HG03103 (cell line): Measurements from ENCODE around the gene ULK4.
"Not testable (repeated sequence)": the region's sequence is repeated elsewhere in the genome, so short reads cannot be mapped to it uniquely, and the experiment has no call there.

Source experiments
- ATAC-seq: cut with Tn5 transposase; IDR thresholded peaks from one replicate; pipeline ENCODE4 v1.9.1; 2021; ENCODE audit warnings: low read depth; ENCODE audit not compliant: unreplicated experiment

Gene ULK4

GRCh38 chr3:41404582-41404981 lies 557.3 kb downstream of the ULK4 start:
- ATAC-seq, result no peak

DNA sequence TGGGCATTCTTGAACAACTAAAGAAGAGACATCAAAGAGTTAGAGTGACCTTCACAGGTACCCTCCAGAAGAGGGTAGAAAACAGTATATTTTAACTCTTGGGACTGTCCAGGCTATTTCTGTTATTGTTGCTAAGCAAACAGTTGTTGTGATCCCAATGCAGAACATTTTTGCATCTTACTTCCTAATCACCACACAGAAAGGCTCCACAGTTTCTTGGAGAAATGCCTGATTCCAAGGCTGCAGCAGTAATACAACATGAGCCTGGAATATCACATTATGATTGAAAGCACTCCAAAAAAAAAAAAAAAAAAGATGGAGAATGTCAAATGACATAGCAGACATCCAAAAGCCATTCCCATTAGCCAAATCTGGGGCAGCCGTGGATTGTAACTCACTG lies 567.0 kb downstream of the ULK4 start:
- ATAC-seq, result no peak

DNA sequence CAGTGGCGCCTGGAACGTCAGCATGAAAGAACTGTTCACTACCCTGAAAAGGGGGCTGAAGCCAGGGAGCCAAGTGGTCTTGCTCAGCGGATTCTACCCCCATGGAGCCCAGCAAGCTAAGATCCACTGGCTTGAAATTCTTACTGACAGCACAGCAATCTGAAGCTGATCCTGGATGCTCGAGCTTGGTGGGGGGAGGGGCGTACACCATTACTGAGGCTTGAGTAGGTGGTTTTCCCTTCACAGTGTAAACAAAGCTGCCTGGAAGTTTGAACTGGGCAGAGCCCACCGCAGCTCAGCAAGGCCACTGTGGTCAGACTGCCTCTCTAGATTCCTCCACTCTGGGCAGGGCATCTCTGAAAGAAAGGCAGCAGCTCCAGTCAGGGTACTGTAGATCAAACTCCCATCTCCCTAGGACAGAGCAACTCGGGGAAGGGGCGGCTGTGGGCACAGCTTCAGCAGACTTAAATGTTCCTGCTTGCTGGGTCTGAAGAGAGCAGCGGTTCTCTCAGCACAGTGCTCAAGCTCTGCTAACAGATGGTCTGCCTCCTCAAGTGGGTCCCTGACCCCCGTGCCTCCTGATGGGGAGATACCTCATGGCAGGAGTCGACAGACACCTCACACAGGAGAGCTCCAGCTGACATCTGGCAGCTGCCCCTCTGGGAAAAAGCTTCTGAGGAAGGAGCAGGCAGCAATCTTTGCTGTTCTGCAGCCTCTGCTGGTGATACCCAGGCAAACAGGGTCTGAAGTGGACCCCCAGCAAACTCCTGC lies 591.0 kb downstream of the ULK4 start:
- ATAC-seq, result not testable (repeated sequence)

- ATAC-seq, result no peak
Observed at GRCh38 chr3:41370307-41370706, 591.6 kb downstream of the ULK4 start.

DNA sequence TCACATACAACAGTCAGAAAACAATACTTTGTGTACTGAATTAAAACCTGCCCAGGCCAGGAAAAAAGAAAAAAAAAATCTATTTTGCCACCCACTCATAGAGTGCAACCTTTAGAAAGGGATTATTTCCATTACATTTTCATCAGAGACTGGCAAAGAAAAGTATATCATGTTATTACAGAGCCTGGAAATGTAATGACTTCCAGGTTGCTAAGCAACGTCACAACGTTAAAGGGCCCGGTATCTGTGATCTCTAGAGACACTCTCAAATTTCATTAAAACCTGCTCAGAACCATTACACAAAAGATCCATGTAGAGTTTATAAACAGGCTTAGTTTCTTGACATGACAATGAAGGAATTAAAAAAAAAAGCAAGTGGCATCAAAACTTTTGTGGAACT lies 592.1 kb downstream of the ULK4 start:
- ATAC-seq, result no peak

DNA sequence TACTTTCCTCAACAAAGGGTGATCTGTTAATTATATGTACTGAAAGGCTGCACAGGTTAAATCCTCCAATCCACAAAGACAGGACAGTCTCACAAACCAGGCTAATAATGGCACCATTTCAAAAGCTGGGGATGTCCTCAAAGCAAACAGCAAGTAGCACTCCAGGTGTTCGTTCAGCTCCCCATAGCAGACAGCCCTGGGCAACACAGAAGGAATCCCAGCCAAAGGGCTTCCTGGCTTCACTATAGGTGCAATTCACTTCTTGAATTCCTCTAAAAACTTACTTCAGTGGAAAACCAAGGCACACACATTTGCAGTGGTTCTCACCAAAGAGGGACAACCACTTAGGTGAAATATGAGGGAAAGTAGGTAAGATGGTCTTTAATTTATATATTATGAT lies 595.9 kb downstream of the ULK4 start:
- no peak for ATAC-seq

- no peak for ATAC-seq
Observed at GRCh38 chr3:41364736-41365135, 597.2 kb downstream of the ULK4 start.

DNA sequence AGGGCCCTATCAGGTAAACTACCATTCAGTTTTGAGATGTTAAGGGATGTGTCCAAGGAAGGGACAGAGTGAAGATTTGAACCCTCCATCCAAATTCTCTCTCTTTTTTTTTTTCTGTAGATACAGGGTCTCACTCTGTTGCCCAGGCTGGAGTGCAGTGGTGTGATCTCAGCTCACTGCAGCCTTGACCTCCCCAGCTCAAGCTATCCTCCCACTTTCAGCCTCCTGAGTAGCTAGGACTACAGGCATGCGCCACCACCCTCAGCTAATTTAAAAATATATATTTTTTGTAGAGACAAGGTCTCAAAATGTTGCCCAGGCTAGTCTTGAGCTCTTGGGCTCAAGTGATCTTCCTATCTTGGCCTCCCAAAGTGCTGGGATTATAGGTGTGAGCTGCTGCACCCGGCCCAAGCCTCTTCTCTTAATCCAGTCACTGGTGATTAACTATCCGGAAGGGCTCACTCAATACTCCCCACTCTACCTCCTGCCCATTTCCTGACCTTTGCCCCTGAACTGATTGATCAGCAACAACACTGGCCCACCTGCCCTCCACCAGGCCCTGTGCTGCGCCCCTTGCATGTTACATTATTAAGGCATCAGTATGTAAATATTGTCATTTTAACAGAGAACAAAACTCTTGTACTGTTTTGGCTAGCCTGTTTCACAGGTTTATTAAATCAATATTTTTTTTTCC lies 597.9 kb downstream of the ULK4 start:
- ATAC-seq, result no peak

- no peak for ATAC-seq
Observed at GRCh38 chr3:41362638-41363559, 599.0 kb downstream of the ULK4 start.

DNA sequence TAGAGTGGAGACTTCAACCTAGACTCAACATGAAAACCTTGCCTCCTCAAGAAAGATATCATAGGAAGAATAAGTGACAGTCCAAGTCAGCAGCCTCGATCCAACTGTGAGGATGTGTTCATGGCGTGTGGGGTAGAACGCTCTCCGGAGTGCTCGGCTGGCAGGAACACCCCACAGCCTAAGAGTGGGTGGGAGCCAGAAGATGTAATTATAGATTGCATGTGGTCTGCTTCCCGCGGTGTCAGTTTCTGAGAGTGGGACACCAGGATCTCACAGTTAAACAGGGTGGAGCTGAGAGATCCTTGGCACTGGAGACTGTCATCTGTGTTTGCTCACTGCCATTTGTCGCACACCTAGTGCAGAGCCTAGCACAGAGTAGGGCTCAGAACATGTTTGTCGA lies 604.6 kb downstream of the ULK4 start:
- ATAC-seq, result no peak

DNA sequence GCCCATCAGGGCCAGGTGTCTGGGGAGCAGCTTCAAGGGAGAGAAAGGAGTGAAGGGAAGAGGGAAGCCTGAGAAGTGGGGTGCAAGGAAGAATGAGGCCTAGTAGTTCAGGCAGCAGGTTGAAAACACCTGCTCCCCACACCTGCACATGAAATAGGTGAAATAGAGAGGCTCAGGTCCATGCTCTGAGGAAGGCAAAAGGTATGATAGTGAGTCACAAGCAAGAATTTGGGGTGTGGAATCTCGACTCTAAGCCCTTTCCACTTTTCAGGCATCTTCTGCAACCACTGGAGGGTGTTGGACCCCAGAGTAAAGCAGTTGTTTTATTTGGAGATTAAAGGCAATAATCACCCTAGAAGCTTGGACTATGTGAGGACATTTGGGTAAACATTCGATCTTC lies 605.1 kb downstream of the ULK4 start:
- no peak for ATAC-seq

DNA sequence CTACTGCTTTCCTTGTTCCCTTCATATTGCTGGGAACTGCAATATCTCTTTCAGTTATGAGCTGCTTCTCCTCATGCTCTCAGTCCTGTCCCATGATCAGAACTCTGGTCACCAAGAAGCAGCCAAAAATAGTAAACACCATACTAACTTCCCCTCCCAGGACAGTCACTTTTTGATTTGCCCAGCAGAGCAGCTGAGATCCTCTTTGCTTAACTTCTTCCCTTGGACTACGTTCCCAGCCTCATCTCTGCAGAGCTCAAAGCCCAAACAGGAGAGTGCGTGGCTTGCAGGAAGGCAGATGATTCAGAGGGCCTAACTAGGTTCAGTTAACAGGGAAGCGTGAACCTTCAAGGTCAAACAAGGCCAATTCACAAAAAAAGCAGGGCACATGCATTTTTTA lies 609.4 kb downstream of the ULK4 start:
- no peak for ATAC-seq

DNA sequence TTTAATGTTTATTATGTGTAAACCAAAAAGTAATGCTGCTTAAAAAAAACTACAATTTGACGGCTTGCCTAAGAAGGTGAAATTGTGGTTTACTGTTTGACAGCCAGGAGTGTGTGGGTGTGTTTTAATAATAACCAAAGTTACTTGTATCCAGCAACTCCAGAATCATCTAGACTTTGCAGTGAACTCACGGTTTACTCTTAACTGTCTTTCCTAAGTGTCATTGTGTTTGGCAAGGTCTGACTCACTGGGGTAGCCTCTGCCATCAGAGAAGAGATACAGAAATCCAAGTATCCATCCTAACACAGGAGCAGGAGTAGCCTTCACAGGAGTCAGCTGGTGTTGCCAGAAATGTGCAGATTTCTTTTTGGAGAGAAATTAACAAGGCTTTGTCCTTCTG lies 611.5 kb downstream of the ULK4 start:
- no peak for ATAC-seq

- no peak for ATAC-seq
Observed at GRCh38 chr3:41348401-41348800, 613.5 kb downstream of the ULK4 start.

DNA sequence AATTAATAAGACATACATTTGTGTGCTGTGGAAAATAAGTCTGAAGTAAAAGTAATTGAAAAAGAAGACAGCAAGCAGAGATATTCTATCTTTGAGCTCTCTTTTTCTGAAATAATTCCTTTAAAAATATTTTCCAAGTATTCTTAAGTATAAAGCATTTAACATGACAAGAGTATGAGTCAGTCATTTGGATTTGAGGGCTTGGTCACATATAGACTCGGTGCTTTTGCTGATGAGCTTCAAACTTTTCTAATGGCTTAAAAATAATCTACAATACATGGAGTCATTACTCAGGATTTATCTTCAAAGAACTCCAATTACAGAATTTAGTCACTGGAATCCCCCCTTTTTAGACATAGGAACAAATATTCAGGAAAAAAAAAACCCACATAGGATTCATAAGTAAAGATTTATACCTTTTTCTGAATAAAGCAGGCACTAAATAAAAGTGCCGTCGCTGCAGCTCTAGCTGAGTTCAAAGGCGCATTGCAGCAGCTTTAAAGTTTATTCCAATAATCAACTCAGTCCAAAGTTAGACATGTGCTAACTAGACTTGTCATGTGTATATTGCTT lies 615.1 kb downstream of the ULK4 start:
- ATAC-seq, result no peak

DNA sequence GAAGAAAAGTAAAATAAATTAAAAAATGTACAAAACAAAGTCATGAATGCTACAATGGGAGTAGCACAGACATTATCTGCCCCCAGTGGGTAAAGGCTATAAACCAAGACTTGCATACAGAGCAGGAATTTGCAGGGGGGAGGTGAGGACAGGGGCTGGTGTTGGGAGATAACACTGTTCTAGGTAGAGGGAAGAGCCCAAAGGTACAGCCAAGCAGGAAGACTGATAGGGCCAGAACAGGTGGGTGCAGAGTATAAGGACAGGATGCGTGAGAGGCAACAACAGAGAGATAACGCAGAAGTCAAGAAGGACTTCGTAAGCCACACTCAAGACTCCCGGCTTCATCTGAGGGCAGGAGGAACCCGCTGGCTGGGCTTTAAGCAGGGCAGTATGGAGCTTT lies 616.1 kb downstream of the ULK4 start:
- ATAC-seq, result no peak

DNA sequence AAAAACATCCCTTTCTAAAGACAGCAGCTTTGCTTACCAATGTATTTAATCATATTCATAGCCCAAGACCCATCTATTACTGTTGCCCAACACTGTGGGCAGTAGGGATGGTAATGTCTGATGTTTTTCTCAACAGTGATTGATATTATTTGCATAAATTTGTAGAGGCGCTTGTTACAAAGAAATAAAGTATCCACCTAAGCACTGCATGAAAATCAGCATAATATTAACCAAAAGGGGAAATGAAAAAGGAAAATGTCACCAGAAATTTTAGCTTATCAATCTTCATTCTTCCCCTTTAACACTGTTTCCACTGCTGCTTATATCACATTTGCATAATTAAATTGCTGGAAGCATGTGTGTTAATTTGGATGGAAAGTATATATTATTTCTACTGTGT lies 622.1 kb downstream of the ULK4 start:
- ATAC-seq, result no peak

GRCh38 chr3:41338276-41338675 lies 623.6 kb downstream of the ULK4 start:
- no peak for ATAC-seq

- no peak for ATAC-seq
Observed at GRCh38 chr3:41334426-41334825, 627.5 kb downstream of the ULK4 start.

DNA sequence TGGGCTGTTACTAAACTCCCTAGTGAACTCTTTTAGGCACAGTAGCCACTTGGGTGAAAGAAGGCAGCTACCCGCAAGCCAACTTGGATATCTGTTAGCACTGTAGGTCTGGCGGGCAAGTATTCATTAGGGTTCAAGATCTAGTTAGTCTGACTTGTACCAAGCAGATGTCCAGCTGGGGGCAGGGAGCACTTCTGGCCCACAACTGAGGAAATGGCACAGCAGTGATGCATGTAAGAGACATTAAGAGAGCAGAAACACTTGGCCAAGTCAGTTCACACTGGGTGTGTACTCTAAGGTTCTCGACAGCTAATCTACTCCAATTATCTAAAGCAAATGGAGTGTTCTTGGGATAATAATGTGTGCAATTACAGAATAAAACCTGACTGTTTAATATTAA lies 630.9 kb downstream of the ULK4 start:
- no peak for ATAC-seq

GRCh38 chr3:41330465-41330864 lies 631.4 kb downstream of the ULK4 start:
- no peak for ATAC-seq
